ENCODE results near the gene TAF12. TPM values are rescaled to one million over a fixed set of nuclear protein-coding genes. Genes with fewer than 3 reads are reported as not detected.

Gene TAF12
- total and polyA plus RNA-seq, 10 donors = 17.0 to 28.7 (median 20.3) TPM

- no peak overlapping the region for H3K27ac ChIP-seq
- no peak overlapping the region for H3K4me3 ChIP-seq
- no peaks in the 10 kb centered on the region for H3K36me3 ChIP-seq
- H3K27me3 ChIP-seq (replicated peaks in 1 of 7) = no peaks in the 10 kb centered on the region
- no peak for TF ChIP-seq POLR2A (IDR thresholded peaks at IDR 0.05)
- no peak for TF ChIP-seq CTCF (IDR thresholded peaks at IDR 0.05 in 8 of 11, conservative IDR thresholded peaks at IDR 0.05 in 3 of 11)
- TF ChIP-seq POLR2AphosphoS5 (IDR thresholded peaks at IDR 0.05) = no peak
- DNase-seq = no peak
- no peaks in the 10 kb centered on the region for H3K9me3 ChIP-seq
- intact Hi-C loops (cut with DNase I; ENCODE audit: low total_unique reads) = no loop called here
- 79 to 97% (median 94%) methylated on average over 1 of the region's 1 CpG for WGBS, 5 donors
- H3K4me1 ChIP-seq = no peaks in the 10 kb centered on the region
Measured at GRCh38 chr1:28631713-28632112, 11.2 kb downstream of the TAF12 start.

GRCh38 chr1:28613175-28613574 is 29.7 kb downstream of the TAF12 start:
- no peaks in the 10 kb centered on the region for H3K4me1 ChIP-seq
- H3K4me3 ChIP-seq = no peak overlapping the region
- peaks cover 5 to 100% (median 82%) of the 10 kb centered on the region in 6 donors for H3K36me3 ChIP-seq
- no peaks in the 10 kb centered on the region for H3K27me3 ChIP-seq (replicated peaks in 1 of 7)
- DNase-seq = peak; percentile 19
- H3K27ac ChIP-seq = no peak overlapping the region
- intact Hi-C loops (cut with DNase I; ENCODE audit: low total_unique reads) = no loop called here
- WGBS, 5 donors = 90 to 97% (median 94%) methylated on average over 5 of the region's 5 CpGs
- no peaks in the 10 kb centered on the region for H3K9me3 ChIP-seq
- no peak for TF ChIP-seq CTCF (IDR thresholded peaks at IDR 0.05 in 8 of 11, conservative IDR thresholded peaks at IDR 0.05 in 3 of 11)
- TF ChIP-seq POLR2AphosphoS5 (IDR thresholded peaks at IDR 0.05) = no peak
- TF ChIP-seq POLR2A (IDR thresholded peaks at IDR 0.05) = no peak

- TF ChIP-seq CTCF (IDR thresholded peaks at IDR 0.05 in 8 of 11, conservative IDR thresholded peaks at IDR 0.05 in 3 of 11) (no peak), POLR2AphosphoS5 (IDR thresholded peaks at IDR 0.05) (no peak), POLR2A (IDR thresholded peaks at IDR 0.05) (no peak)
- H3K4me1 ChIP-seq = no peaks in the 10 kb centered on the region
- no peak overlapping the region for H3K4me3 ChIP-seq
- H3K27me3 ChIP-seq (replicated peaks in 1 of 7) = no peaks in the 10 kb centered on the region
- no peaks in the 10 kb centered on the region for H3K9me3 ChIP-seq
- H3K36me3 ChIP-seq = peaks cover 0 to 100% (median 81%) of the 10 kb centered on the region in 6 donors
- no peak overlapping the region for H3K27ac ChIP-seq
- WGBS, 5 donors = 90 to 96% (median 91%) methylated on average over 2 of the region's 2 CpGs
- intact Hi-C loops (cut with DNase I; ENCODE audit: low total_unique reads) = no loop called here
- no peak for DNase-seq
Measured at GRCh38 chr1:28606771-28607170, 36.1 kb downstream of the TAF12 start.

DNA sequence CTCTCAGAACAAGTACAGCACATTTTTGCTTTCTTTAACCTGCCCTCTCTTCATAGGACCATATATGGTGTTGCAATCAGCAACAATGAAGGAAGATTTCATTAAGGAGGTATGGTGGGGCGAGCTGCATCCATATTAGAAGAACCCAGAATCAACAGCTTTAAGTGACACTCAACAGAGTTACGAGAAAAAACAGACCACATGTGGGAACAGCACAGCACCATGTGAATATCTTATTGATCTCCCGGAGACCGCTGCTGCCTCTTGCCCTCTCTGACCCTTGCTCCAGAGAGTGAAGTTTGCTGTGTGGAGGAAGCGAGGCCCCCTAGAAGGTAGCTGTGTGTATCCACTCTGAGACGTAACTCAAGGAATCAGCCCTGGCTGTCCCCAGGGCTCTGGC is 37.9 kb downstream of the TAF12 start:
- Histone ChIP-seq H3K9me3 (no peaks in the 10 kb centered on the region), H3K27me3 (replicated peaks in 1 of 7) (no peaks in the 10 kb centered on the region), H3K4me1 (no peaks in the 10 kb centered on the region), H3K27ac (no peak overlapping the region), H3K4me3 (no peak overlapping the region), H3K36me3 (peaks cover 0 to 100% (median 64%) of the 10 kb centered on the region in 6 donors)
- no peak for DNase-seq
- TF ChIP-seq CTCF (IDR thresholded peaks at IDR 0.05 in 8 of 11, conservative IDR thresholded peaks at IDR 0.05 in 3 of 11) (no peak), POLR2A (IDR thresholded peaks at IDR 0.05) (no peak), POLR2AphosphoS5 (IDR thresholded peaks at IDR 0.05) (no peak)
- 90 to 96% (median 94%) methylated on average over 6 of the region's 6 CpGs for WGBS, 5 donors
- intact Hi-C loops (cut with DNase I; ENCODE audit: low total_unique reads) = no loop called here

Measured in spleen (tissue), 11 donors.